HEK293T (cell line): ENCODE data around the gene PDZD2.

ENCODE experiments used
- FOXM1 ChIP-seq: fragments of 450-650 bp; IDR thresholded peaks from 2 replicates; pipeline ENCODE4 v1.6.1; 2017; ENCODE audit warnings: mild to moderate bottlenecking, borderline replicate concordance
- NFRKB ChIP-seq: fragments of 450-650 bp; IDR thresholded peaks from 2 replicates; pipeline ENCODE4 v1.6.1; 2016; ENCODE audit warnings: mild to moderate bottlenecking, moderate library complexity
- SP1 ChIP-seq: fragments of 450-650 bp; IDR thresholded peaks from 2 replicates; pipeline ENCODE4 v1.6.1; 2017

- TF ChIP-seq SP1, result no peak
- TF ChIP-seq FOXM1, result no peak
- no peak for TF ChIP-seq NFRKB
Observed at GRCh38 chr5:32004404-32004803, 365.5 kb downstream of the PDZD2 start.
